GM23338 (cell line): ENCODE data around the gene SST. TPM values are rescaled to one million over a fixed set of nuclear protein-coding genes. Genes with fewer than 3 reads are reported as not detected.

ENCODE experiments used
- ATAC-seq: fragments of 200-7000 bp; cut with Tn5 transposase; 3 replicates; pipeline ENCODE4 v1.9.1; 2020
- DNase-seq: peaks from one replicate; pipeline ENCODE4 v3.0.0-alpha.2; 2015; ENCODE audit warnings: low spot score
- H2AFZ ChIP-seq: fragments of 200-600 bp; sonication (generic); 2 replicates; pipeline ENCODE4 v1.8.0; 2016; ENCODE audit warnings: antibody characterized with exemption, mild to moderate bottlenecking, moderate library complexity
- H3F3A ChIP-seq: fragments of 200-600 bp; sonication (generic); replicated peaks from 2 replicates; pipeline ENCODE4 v1.8.0; 2017; ENCODE audit warnings: antibody characterized with exemption, mixed run types, low read depth
- H3K27ac ChIP-seq: fragments of 200-600 bp; sonication (generic); 2 replicates; pipeline ENCODE4 v1.6.1; 2016; ENCODE audit warnings: low read depth
- H3K27me3 ChIP-seq: fragments of 200-600 bp; sonication (generic); 2 replicates; pipeline ENCODE4 v1.8.0; 2016; ENCODE audit warnings: mild to moderate bottlenecking, mixed run types, moderate library complexity; ENCODE audit not compliant: insufficient read depth
- H3K36me3 ChIP-seq: fragments of 200-600 bp; sonication (generic); 2 replicates; pipeline ENCODE4 v1.8.0; 2016; ENCODE audit warnings: mild to moderate bottlenecking; ENCODE audit not compliant: insufficient read depth
- H3K4me1 ChIP-seq: fragments of 200-600 bp; sonication (generic); 2 replicates; pipeline ENCODE4 v1.8.0; 2016; ENCODE audit warnings: mild to moderate bottlenecking, moderate library complexity; ENCODE audit not compliant: insufficient read depth
- H3K4me2 ChIP-seq: fragments of 200-600 bp; sonication (generic); 2 replicates; pipeline ENCODE4 v1.7.1; 2017; ENCODE audit warnings: mixed run types
- H3K4me3 ChIP-seq: fragments of 200-600 bp; sonication (generic); 2 replicates; pipeline ENCODE4 v1.6.1; 2016; ENCODE audit warnings: mixed run types
- H3K79me2 ChIP-seq: fragments of 200-600 bp; sonication (generic); replicated peaks from 2 replicates; pipeline ENCODE4 v1.8.0; 2017; ENCODE audit warnings: mild to moderate bottlenecking; ENCODE audit not compliant: insufficient read depth
- H3K9me2 ChIP-seq: fragments of 200-600 bp; sonication (generic); 2 replicates; pipeline ENCODE4 v1.8.0; 2017; ENCODE audit not compliant: insufficient read depth
- H4K20me1 ChIP-seq: fragments of 200-600 bp; sonication (generic); replicated peaks from 2 replicates; pipeline ENCODE4 v1.8.0; 2017; ENCODE audit warnings: mild to moderate bottlenecking; ENCODE audit not compliant: insufficient read depth
- H3K27ac Mint-ChIP-seq: 2 replicates; pipeline ENCODE4 v1.8.0; 2020; ENCODE audit warnings: inconsistent platforms, mild to moderate bottlenecking, moderate library complexity, mixed read lengths
- H3K27me3 Mint-ChIP-seq: 3 replicates; pipeline ENCODE4 v1.8.0; 2022; ENCODE audit warnings: low read depth, mild to moderate bottlenecking, moderate library complexity, mixed read lengths, inconsistent platforms; ENCODE audit not compliant: insufficient read depth, poor library complexity
- H3K36me3 Mint-ChIP-seq: 3 replicates; pipeline ENCODE4 v1.8.0; 2021; ENCODE audit warnings: low read depth, mild to moderate bottlenecking, inconsistent platforms, moderate library complexity, mixed read lengths
- H3K4me1 Mint-ChIP-seq: 3 replicates; pipeline ENCODE4 v1.8.0; 2020; ENCODE audit warnings: mild to moderate bottlenecking, inconsistent platforms, mixed read lengths
- H3K4me3 Mint-ChIP-seq: 3 replicates; pipeline ENCODE4 v1.8.0; 2021; ENCODE audit warnings: moderate library complexity, mild to moderate bottlenecking, inconsistent platforms, mixed read lengths
- H3K9me3 Mint-ChIP-seq: 3 replicates; pipeline ENCODE4 v1.8.0; 2020; ENCODE audit warnings: moderate library complexity, mild to moderate bottlenecking, inconsistent platforms, mixed read lengths
- CREB1 ChIP-seq: fragments of 250-450 bp; sonication (Bioruptor Pico); IDR thresholded peaks from 2 replicates; pipeline ENCODE4 v1.5.0; 2020; ENCODE audit warnings: low read depth, mild to moderate bottlenecking, moderate library complexity
- CTCF ChIP-seq, 2 experiments: fragments of 200-600 bp in 1 of 2; sonication (generic) in 1 of 2; conservative IDR thresholded peaks; 2 replicates each; pipeline versions ENCODE4 v1.5.1 to v1.6.1; 2016 to 2017; ENCODE audit warnings: antibody characterized with exemption in 2 of 2, low read depth in 2 of 2, mild to moderate bottlenecking in 2 of 2, moderate library complexity in 1 of 2
- EZH2 ChIP-seq: fragments of 200-600 bp; sonication (generic); IDR thresholded peaks from one replicate; pipeline ENCODE4 v1.8.0; 2017; ENCODE audit warnings: antibody characterized with exemption, mild to moderate bottlenecking, low read depth; ENCODE audit not compliant: unreplicated experiment
- EZH2phosphoT487 ChIP-seq: fragments of 200-600 bp; sonication (generic); IDR thresholded peaks from one replicate; pipeline ENCODE4 v1.8.1; 2018; ENCODE audit warnings: antibody characterized with exemption; ENCODE audit not compliant: unreplicated experiment
- POLR2AphosphoS5 ChIP-seq: IDR thresholded peaks from 2 replicates; pipeline ENCODE4 v1.6.1; 2016; ENCODE audit warnings: antibody characterized with exemption, low read depth
- REST ChIP-seq: IDR thresholded peaks from one replicate; pipeline ENCODE4 v1.6.1; 2018; ENCODE audit warnings: antibody characterized with exemption; ENCODE audit not compliant: unreplicated experiment
- STAT1 ChIP-seq: IDR thresholded peaks from one replicate; pipeline ENCODE4 v1.6.1; 2016; ENCODE audit warnings: antibody characterized with exemption; ENCODE audit not compliant: unreplicated experiment
- ZNF331 ChIP-seq: fragments of 250-450 bp; sonication (Bioruptor Pico); IDR thresholded peaks from 2 replicates; pipeline ENCODE4 v1.5.0; 2020; ENCODE audit warnings: low read depth, mild to moderate bottlenecking, moderate library complexity
- polyA plus RNA-seq: library from polyadenylated mRNA; unstranded; fragments of >200 nt; fragmentation: Nextera tagmentation; extraction: Ambion mirVana; gene quantifications from 2 replicates; pipeline ENCODE4 v1.2.1, GENCODE V29; 2016
- total RNA-seq: library from RNA; depleted of rRNA; stranded (reverse); fragments of >200 nt; shearing (Covaris generic); gene quantifications from 2 replicates; pipeline ENCODE4 v1.2.3, GENCODE V29; 2014
- TF ChIP-seq, protein P1 (sequence below): IDR thresholded peaks from 2 replicates; pipeline ENCODE4 v1.6.1; 2016; ENCODE audit warnings: antibody characterized with exemption

The SST gene
- total and polyA plus RNA-seq, 2 experiments from 2014 or later = 3.9 TPM; not detected in 1

GRCh38 chr3:187695449-187695848 is 25.3 kb upstream of the SST start:
- H3K27me3 Mint-ChIP-seq = no peaks in the 10 kb centered on the region
- no peaks in the 10 kb centered on the region for H3K36me3 Mint-ChIP-seq
- H3K4me1 Mint-ChIP-seq = no peaks in the 10 kb centered on the region
- H3K79me2 ChIP-seq = no peaks in the 10 kb centered on the region
- no peaks in the 10 kb centered on the region for H4K20me1 ChIP-seq
- TF ChIP-seq, protein P1, sequence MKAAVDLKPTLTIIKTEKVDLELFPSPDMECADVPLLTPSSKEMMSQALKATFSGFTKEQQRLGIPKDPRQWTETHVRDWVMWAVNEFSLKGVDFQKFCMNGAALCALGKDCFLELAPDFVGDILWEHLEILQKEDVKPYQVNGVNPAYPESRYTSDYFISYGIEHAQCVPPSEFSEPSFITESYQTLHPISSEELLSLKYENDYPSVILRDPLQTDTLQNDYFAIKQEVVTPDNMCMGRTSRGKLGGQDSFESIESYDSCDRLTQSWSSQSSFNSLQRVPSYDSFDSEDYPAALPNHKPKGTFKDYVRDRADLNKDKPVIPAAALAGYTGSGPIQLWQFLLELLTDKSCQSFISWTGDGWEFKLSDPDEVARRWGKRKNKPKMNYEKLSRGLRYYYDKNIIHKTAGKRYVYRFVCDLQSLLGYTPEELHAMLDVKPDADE = no peak
- TF ChIP-seq ZNF331 (CRISPR knock-in tag) (no peak), STAT1 (no peak), EZH2 (no peak), CREB1 (CRISPR knock-in tag) (no peak), CTCF (conservative IDR thresholded peaks at IDR 0.05; ENCODE audit: low read depth in 2 of 2) (no peak)
- no peak overlapping the region for H3K4me2 ChIP-seq
- no peaks in the 10 kb centered on the region for H3K36me3 ChIP-seq
- no peaks in the 10 kb centered on the region for H3K9me2 ChIP-seq
- ATAC-seq (no peak), DNase-seq (no peak)
- no peaks in the 10 kb centered on the region for H3K27me3 ChIP-seq
- no peak overlapping the region for H3K4me3 ChIP-seq
- H3K4me1 ChIP-seq = no peaks in the 10 kb centered on the region
- no peak overlapping the region for H3K27ac ChIP-seq
- no peaks in the 10 kb centered on the region for H3K9me3 Mint-ChIP-seq
- no peaks in the 10 kb centered on the region for H3F3A ChIP-seq
- H3K27ac Mint-ChIP-seq = no peak overlapping the region
- no peak overlapping the region for H2AFZ ChIP-seq
- H3K4me3 Mint-ChIP-seq = no peak overlapping the region

DNA sequence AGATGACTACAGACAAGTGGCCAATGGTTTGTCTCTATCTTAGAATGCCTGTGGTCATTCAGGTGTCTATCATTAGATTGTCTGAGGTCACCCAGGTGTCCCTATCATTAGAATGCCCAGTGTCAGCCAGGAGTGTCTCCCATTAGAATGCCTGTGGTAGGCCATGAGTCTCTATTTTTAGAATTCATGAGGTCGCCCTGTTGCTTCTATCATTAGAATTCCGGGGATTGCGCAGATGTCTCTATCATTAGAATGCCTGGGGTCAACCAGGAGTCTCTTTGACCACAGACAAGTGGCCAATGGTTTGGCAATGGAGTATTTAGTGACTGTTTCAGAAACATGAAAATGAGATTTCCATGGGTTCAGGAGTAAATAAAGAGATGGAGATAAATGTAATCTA is 24.6 kb upstream of the SST start:
- H3K27me3 ChIP-seq = no peaks in the 10 kb centered on the region
- no peaks in the 10 kb centered on the region for H3K4me1 ChIP-seq
- H3K27ac ChIP-seq = no peak overlapping the region
- Mint-ChIP-seq H3K4me3 (no peak overlapping the region), H3K9me3 (no peaks in the 10 kb centered on the region), H3K36me3 (no peaks in the 10 kb centered on the region), H3K27ac (no peak overlapping the region), H3K4me1 (no peaks in the 10 kb centered on the region), H3K27me3 (no peaks in the 10 kb centered on the region)
- H3K4me2 ChIP-seq = no peak overlapping the region
- TF ChIP-seq, protein P1 = no peak
- no peak for TF ChIP-seq EZH2
- TF ChIP-seq STAT1 = no peak
- no peak for TF ChIP-seq EZH2phosphoT487
- TF ChIP-seq POLR2AphosphoS5 = no peak
- no peak for TF ChIP-seq CTCF (conservative IDR thresholded peaks at IDR 0.05; ENCODE audit: low read depth in 2 of 2)
- no peak for TF ChIP-seq REST
- TF ChIP-seq CREB1 (CRISPR knock-in tag) = no peak
- H2AFZ ChIP-seq = no peak overlapping the region
- no peaks in the 10 kb centered on the region for H3F3A ChIP-seq
- ATAC-seq (no peak), DNase-seq (no peak)
- H3K9me2 ChIP-seq = no peaks in the 10 kb centered on the region
- no peak overlapping the region for H3K4me3 ChIP-seq
- H4K20me1 ChIP-seq = no peaks in the 10 kb centered on the region
- H3K79me2 ChIP-seq = no peaks in the 10 kb centered on the region
- H3K36me3 ChIP-seq = no peaks in the 10 kb centered on the region
